Gastrocnemius medialis (tissue), 4 donors: ENCODE measurements around the gene DCAF4. TPM values are rescaled to one million over a fixed set of nuclear protein-coding genes. Genes with fewer than 3 reads are reported as not detected.
"Not testable (repeated sequence)": the region's sequence is repeated elsewhere in the genome, so short reads cannot be mapped to it uniquely, and the experiment has no call there.

ENCODE experiments used
- ATAC-seq, 2 donors: fragments of 150-250 bp; one replicate each; pipeline ENCODE4 v1.9.1; 2016
- DNase-seq, 2 donors: peaks; one replicate each; pipeline ENCODE4 v3.0.0-alpha.2; 2019
- H3K27ac ChIP-seq, 4 donors: fragments of 200-600 bp; sonication (generic); 1 replicate in 1 of 4; 2 replicates in 3 of 4; pipeline ENCODE4 v1.5.1; 2016 to 2018; ENCODE audit warnings: mild to moderate bottlenecking in 2 of 4, moderate library complexity in 1 of 4
- H3K27me3 ChIP-seq, 3 donors: fragments of 200-600 bp; sonication (generic) in 2 of 3; 1 replicate in 1 of 3; 2 replicates in 2 of 3; pipeline versions ENCODE4 v1.5.1 to v1.6.0; 2016 to 2019; ENCODE audit warnings: mild to moderate bottlenecking in 1 of 3, moderate library complexity in 1 of 3
- H3K36me3 ChIP-seq, 2 donors: fragments of 200-600 bp; sonication (generic) in 1 of 2; one replicate each; pipeline ENCODE4 v1.5.1; 2017 to 2018
- H3K4me1 ChIP-seq, 2 donors: fragments of 200-600 bp; sonication (generic) in 1 of 2; one replicate each; pipeline ENCODE4 v1.5.1; 2016 to 2017; ENCODE audit warnings: mild to moderate bottlenecking in 2 of 2
- H3K4me3 ChIP-seq, 4 donors: fragments of 200-600 bp; sonication (generic) in 3 of 4; 1 replicate in 1 of 4; 2 replicates in 3 of 4; pipeline ENCODE4 v1.5.1; 2016 to 2019; ENCODE audit warnings: mild to moderate bottlenecking in 2 of 4
- H3K9me3 ChIP-seq, 3 donors: fragments of 200-600 bp; sonication (generic) in 2 of 3; 1 replicate in 1 of 3; 2 replicates in 2 of 3; pipeline ENCODE4 v1.5.1; 2016 to 2019
- CTCF ChIP-seq, 5 experiments: fragments of 450-650 bp in 3 of 5; fragments of 200-600 bp in 2 of 5; sonication (generic) in 2 of 5; IDR thresholded peaks in 4 of 5; conservative IDR thresholded peaks in 1 of 5; 1 replicate in 4 of 5; 2 replicates in 1 of 5; pipeline ENCODE4 v1.5.1; 2016 to 2019; ENCODE audit warnings: antibody characterized with exemption in 5 of 5, mild to moderate bottlenecking in 3 of 5, moderate library complexity in 3 of 5
- POLR2A ChIP-seq, 2 donors: fragments of 450-650 bp; IDR thresholded peaks; one replicate each; pipeline ENCODE4 v1.6.1; 2017; ENCODE audit warnings: antibody characterized with exemption in 2 of 2, mild to moderate bottlenecking in 2 of 2, moderate library complexity in 2 of 2
- in situ Hi-C, 4 donors: fragments of 200-750 bp; cut with MboI; loops; one replicate each; pipeline versions ENCODE4 v1.15.0 to v1.8.0; 2017; ENCODE audit warnings: low sequenced_read_pairs in 4 of 4
- intact Hi-C: fragments of 100-400 bp; cut with DNase I; formaldehyde crosslinking; loops from one replicate; pipeline ENCODE4 v1.15.1; 2023; ENCODE audit warnings: low total_unique reads
- total RNA-seq, 4 donors: library from RNA; depleted of rRNA; stranded (reverse); fragments of >200 nt; gene quantifications; one replicate each; pipeline versions ENCODE4 v1.1.0 to v1.2.3, GENCODE V29; 2016

The DCAF4 gene
- total RNA-seq, 4 donors from 2014 or later, result 13.9 to 38.3 (median 25.7) TPM

GRCh38 chr14:72998252-72998903 lies 72.1 kb downstream of the DCAF4 start:
- no peaks in the 10 kb centered on the region for H3K9me3 ChIP-seq
- no peak for DNase-seq
- in situ Hi-C loops, result no loop called here
- H3K4me3 ChIP-seq, result no peak overlapping the region
- no peaks in the 10 kb centered on the region for H3K27me3 ChIP-seq
- H3K27ac ChIP-seq, result no peak overlapping the region
- intact Hi-C loops, result no loop called here
- peaks cover 0 to 39% of the 10 kb centered on the region in 2 donors for H3K36me3 ChIP-seq
- H3K4me1 ChIP-seq, result peaks cover 0 to 3% of the 10 kb centered on the region in 2 donors
- ATAC-seq, result no peak
- TF ChIP-seq CTCF (IDR thresholded peaks at IDR 0.05 in 4 of 5, conservative IDR thresholded peaks at IDR 0.05 in 1 of 5) (no peak), POLR2A (IDR thresholded peaks at IDR 0.05) (no peak)

- Histone ChIP-seq H3K4me3 (no peak overlapping the region), H3K4me1 (peaks cover 0 to 3% of the 10 kb centered on the region in 2 donors), H3K9me3 (no peaks in the 10 kb centered on the region), H3K27ac (no peak overlapping the region), H3K27me3 (no peaks in the 10 kb centered on the region), H3K36me3 (peaks cover 0 to 38% of the 10 kb centered on the region in 2 donors)
- in situ Hi-C loops (no loop called here), intact Hi-C loops (no loop called here)
- DNase-seq (no peak), ATAC-seq (no peak)
- no peak for TF ChIP-seq POLR2A (IDR thresholded peaks at IDR 0.05)
- TF ChIP-seq CTCF (IDR thresholded peaks at IDR 0.05 in 4 of 5, conservative IDR thresholded peaks at IDR 0.05 in 1 of 5), result no peak
Measured at GRCh38 chr14:72999316-72999715, 73.1 kb downstream of the DCAF4 start.

GRCh38 chr14:73000073-73000472 lies 73.8 kb downstream of the DCAF4 start:
- no peak for ATAC-seq
- intact Hi-C loops, result no loop called here
- Histone ChIP-seq H3K27ac (no peak overlapping the region), H3K27me3 (no peaks in the 10 kb centered on the region), H3K9me3 (no peaks in the 10 kb centered on the region), H3K4me1 (peaks cover 0 to 3% of the 10 kb centered on the region in 2 donors), H3K36me3 (peaks cover 0 to 30% of the 10 kb centered on the region in 2 donors), H3K4me3 (no peak overlapping the region)
- no peak for TF ChIP-seq CTCF (IDR thresholded peaks at IDR 0.05 in 4 of 5, conservative IDR thresholded peaks at IDR 0.05 in 1 of 5)
- TF ChIP-seq POLR2A (IDR thresholded peaks at IDR 0.05), result no peak
- no peak for DNase-seq
- in situ Hi-C loops, result no loop called here

- Histone ChIP-seq H3K36me3 (peaks cover 0 to 4% of the 10 kb centered on the region in 2 donors), H3K27ac (no peak overlapping the region), H3K9me3 (no peaks in the 10 kb centered on the region), H3K4me3 (no peak overlapping the region), H3K27me3 (no peaks in the 10 kb centered on the region), H3K4me1 (peaks cover 9 to 18% of the 10 kb centered on the region in 2 donors)
- ATAC-seq (no peak), DNase-seq (no peak)
- TF ChIP-seq POLR2A (IDR thresholded peaks at IDR 0.05), result no peak
- no peak for TF ChIP-seq CTCF (IDR thresholded peaks at IDR 0.05 in 4 of 5, conservative IDR thresholded peaks at IDR 0.05 in 1 of 5)
- in situ Hi-C loops (no loop called here), intact Hi-C loops (no loop called here)
Measured at GRCh38 chr14:73003681-73004080, 77.4 kb downstream of the DCAF4 start.

GRCh38 chr14:73004641-73005040 lies 78.4 kb downstream of the DCAF4 start:
- intact Hi-C loops, H3K27ac ChIP-seq, in situ Hi-C loops, H3K27me3 ChIP-seq, H3K4me3 ChIP-seq, H3K9me3 ChIP-seq, DNase-seq, ATAC-seq, H3K36me3 ChIP-seq: not testable (repeated sequence)
- peaks cover 9 to 26% of the 10 kb centered on the region in 2 donors for H3K4me1 ChIP-seq
